Tibial nerve (tissue), 4 donors: ENCODE data around the gene CDCA3. TPM values are rescaled to one million over a fixed set of nuclear protein-coding genes. Genes with fewer than 3 reads are reported as not detected.

ENCODE experiments used
- DNase-seq, 2 donors: peaks; one replicate each; pipeline ENCODE4 v3.0.0-alpha.2; 2019; ENCODE audit warnings: low spot score in 2 of 2
- H3K27ac ChIP-seq, 4 donors: fragments of 200-600 bp; sonication (generic) in 3 of 4; one replicate each; pipeline ENCODE4 v1.5.1; 2017 to 2019; ENCODE audit warnings: mild to moderate bottlenecking in 1 of 4
- H3K27me3 ChIP-seq, 2 donors: fragments of 200-600 bp; sonication (generic) in 1 of 2; one replicate each; pipeline versions ENCODE4 v1.5.1 to v1.6.0; 2017 to 2019
- H3K36me3 ChIP-seq, 3 donors: fragments of 200-600 bp; sonication (generic); one replicate each; pipeline ENCODE4 v1.5.1; 2018 to 2019
- H3K4me1 ChIP-seq, 4 donors: fragments of 200-600 bp; sonication (generic) in 3 of 4; one replicate each; pipeline ENCODE4 v1.5.1; 2017 to 2019
- H3K4me3 ChIP-seq, 4 donors: fragments of 200-600 bp; sonication (generic) in 3 of 4; one replicate each; pipeline ENCODE4 v1.5.1; 2017 to 2019; ENCODE audit warnings: mild to moderate bottlenecking in 1 of 4, moderate library complexity in 1 of 4
- H3K9me3 ChIP-seq, 4 donors: fragments of 200-600 bp; sonication (generic) in 3 of 4; one replicate each; pipeline ENCODE4 v1.5.1; 2017 to 2019
- EP300 ChIP-seq, 2 donors: sonication (generic); formaldehyde crosslinking; IDR thresholded peaks; one replicate each; pipeline ENCODE4 v1.6.1; 2017; ENCODE audit warnings: antibody characterized with exemption in 2 of 2, mild to moderate bottlenecking in 1 of 2
- POLR2A ChIP-seq, 2 donors: fragments of 450-650 bp; IDR thresholded peaks; one replicate each; pipeline ENCODE4 v1.6.1; 2017; ENCODE audit warnings: antibody characterized with exemption in 2 of 2, mild to moderate bottlenecking in 2 of 2, moderate library complexity in 2 of 2
- WGBS, 2 donors: methylation state at CpG; one replicate each; pipeline ENCODE4 v1.1.5; 2018; 5-methylcytosine and 5-hydroxymethylcytosine counted together
- total RNA-seq, 4 donors: library from RNA; depleted of rRNA; stranded (reverse); fragments of >200 nt; gene quantifications; one replicate each; pipeline ENCODE4 v1.1.0, GENCODE V29; 2016
- TF ChIP-seq, protein P1 (sequence below), 5 experiments: fragments of 200-600 bp in 3 of 5; fragments of 450-650 bp in 2 of 5; sonication (generic) in 3 of 5; IDR thresholded peaks; one replicate each; pipeline ENCODE4 v1.5.1; 2016 to 2019; ENCODE audit warnings: antibody characterized with exemption in 5 of 5, mild to moderate bottlenecking in 3 of 5, moderate library complexity in 2 of 5

Gene CDCA3
- total RNA-seq, 4 donors from 2014 or later: 0.21 to 19.4 (median 3.6) TPM

DNA sequence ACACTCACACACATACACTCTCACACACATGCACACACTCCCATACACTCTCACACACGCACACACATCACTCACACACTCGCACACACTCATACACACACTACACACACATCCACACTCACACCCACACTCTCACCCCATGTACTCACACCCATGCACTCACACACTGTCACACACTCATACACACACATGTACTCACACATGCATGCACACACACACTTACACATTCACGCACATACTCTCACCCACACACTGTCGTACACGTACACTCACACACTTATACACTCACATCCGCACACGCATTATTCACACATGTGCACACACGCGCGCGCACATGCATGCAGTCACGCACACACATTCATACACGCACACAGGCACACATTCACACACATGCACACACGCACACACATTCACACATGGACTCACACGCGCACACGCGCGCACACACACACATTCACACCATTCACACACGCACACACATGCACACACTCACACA is 33.4 kb downstream of the CDCA3 start:
- WGBS, 2 donors: 86 to 89% methylated on average over 20 of the region's 20 CpGs
- no peak for DNase-seq

DNA sequence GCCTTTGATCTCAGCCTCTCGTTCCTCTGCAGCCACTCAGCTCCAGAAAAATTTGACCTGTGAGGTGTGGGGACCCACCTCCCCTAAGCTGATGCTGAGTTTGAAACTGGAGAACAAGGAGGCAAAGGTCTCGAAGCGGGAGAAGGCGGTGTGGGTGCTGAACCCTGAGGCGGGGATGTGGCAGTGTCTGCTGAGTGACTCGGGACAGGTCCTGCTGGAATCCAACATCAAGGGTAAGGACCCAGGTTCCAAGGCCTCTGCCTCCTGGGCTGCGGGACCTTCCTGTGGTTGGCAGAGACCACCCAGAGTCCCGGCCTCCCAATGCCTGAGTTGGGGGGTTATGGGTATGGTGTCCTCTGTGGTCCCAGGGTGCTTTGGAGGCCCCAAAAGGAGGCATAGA is 34.0 kb downstream of the CDCA3 start:
- no peaks in the 10 kb centered on the region for H3K36me3 ChIP-seq
- no peaks in the 10 kb centered on the region for H3K9me3 ChIP-seq
- WGBS, 2 donors: 85 to 92% methylated on average over 8 of the region's 8 CpGs
- peaks cover 0 to 13% (median 7%) of the 10 kb centered on the region in 4 donors for H3K4me1 ChIP-seq
- H3K4me3 ChIP-seq: no peak overlapping the region
- DNase-seq: no peak
- H3K27ac ChIP-seq: no peak overlapping the region
- H3K27me3 ChIP-seq: peaks cover 0 to 16% of the 10 kb centered on the region in 2 donors
- TF ChIP-seq, protein P1, sequence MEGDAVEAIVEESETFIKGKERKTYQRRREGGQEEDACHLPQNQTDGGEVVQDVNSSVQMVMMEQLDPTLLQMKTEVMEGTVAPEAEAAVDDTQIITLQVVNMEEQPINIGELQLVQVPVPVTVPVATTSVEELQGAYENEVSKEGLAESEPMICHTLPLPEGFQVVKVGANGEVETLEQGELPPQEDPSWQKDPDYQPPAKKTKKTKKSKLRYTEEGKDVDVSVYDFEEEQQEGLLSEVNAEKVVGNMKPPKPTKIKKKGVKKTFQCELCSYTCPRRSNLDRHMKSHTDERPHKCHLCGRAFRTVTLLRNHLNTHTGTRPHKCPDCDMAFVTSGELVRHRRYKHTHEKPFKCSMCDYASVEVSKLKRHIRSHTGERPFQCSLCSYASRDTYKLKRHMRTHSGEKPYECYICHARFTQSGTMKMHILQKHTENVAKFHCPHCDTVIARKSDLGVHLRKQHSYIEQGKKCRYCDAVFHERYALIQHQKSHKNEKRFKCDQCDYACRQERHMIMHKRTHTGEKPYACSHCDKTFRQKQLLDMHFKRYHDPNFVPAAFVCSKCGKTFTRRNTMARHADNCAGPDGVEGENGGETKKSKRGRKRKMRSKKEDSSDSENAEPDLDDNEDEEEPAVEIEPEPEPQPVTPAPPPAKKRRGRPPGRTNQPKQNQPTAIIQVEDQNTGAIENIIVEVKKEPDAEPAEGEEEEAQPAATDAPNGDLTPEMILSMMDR (IDR thresholded peaks at IDR 0.05): no peak
- no peak for TF ChIP-seq EP300 (IDR thresholded peaks at IDR 0.05)
- TF ChIP-seq POLR2A (IDR thresholded peaks at IDR 0.05): no peak

More for the DNA sequence above, 33.4 kb downstream of the CDCA3 start:
- no peaks in the 10 kb centered on the region for H3K36me3 ChIP-seq
- H3K27me3 ChIP-seq: peaks cover 0 to 22% of the 10 kb centered on the region in 2 donors
- no peak overlapping the region for H3K4me3 ChIP-seq
- peaks cover 0 to 19% (median 10%) of the 10 kb centered on the region in 4 donors for H3K4me1 ChIP-seq
- H3K9me3 ChIP-seq: no peaks in the 10 kb centered on the region
- no peak overlapping the region for H3K27ac ChIP-seq
- TF ChIP-seq, protein P1 (IDR thresholded peaks at IDR 0.05): no peak
- no peak for TF ChIP-seq POLR2A (IDR thresholded peaks at IDR 0.05)
- no peak for TF ChIP-seq EP300 (IDR thresholded peaks at IDR 0.05)

GRCh38 chr12:6816598-6816997 is 34.5 kb downstream of the CDCA3 start:
- Histone ChIP-seq H3K9me3 (no peaks in the 10 kb centered on the region), H3K4me1 (peaks cover 0 to 8% (median 2%) of the 10 kb centered on the region in 4 donors), H3K4me3 (no peak overlapping the region), H3K27ac (no peak overlapping the region), H3K36me3 (no peaks in the 10 kb centered on the region), H3K27me3 (peaks cover 0 to 12% of the 10 kb centered on the region in 2 donors)
- no peak for TF ChIP-seq EP300 (IDR thresholded peaks at IDR 0.05)
- TF ChIP-seq, protein P1 (IDR thresholded peaks at IDR 0.05): no peak
- TF ChIP-seq POLR2A (IDR thresholded peaks at IDR 0.05): no peak
- no peak for DNase-seq
- WGBS, 2 donors: 85 to 86% methylated on average over 3 of the region's 3 CpGs

DNA sequence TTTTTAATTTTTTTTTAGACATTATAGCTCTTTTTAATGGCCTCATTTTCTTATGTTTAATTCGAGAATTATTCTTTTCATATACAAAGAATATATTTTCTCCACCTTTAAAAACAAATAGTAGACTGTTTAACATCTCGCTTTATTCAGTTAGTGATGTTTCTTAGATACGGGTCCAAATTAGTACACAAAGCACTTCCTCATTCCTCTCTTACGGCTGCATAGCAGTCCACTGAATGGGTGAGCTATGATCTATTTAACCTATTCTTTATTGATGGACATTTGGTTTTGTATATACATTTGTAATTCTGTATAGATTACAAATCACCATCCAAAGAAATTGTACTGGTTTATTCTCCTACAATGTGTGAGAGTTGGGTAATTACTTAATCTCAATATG is 37.7 kb downstream of the CDCA3 start:
- Histone ChIP-seq H3K9me3 (no peaks in the 10 kb centered on the region), H3K4me1 (no peaks in the 10 kb centered on the region), H3K36me3 (no peaks in the 10 kb centered on the region), H3K27ac (no peak overlapping the region), H3K4me3 (no peak overlapping the region), H3K27me3 (peaks cover 0 to 9% of the 10 kb centered on the region in 2 donors)
- whole genome bisulfite sequencing, 2 donors: 44 to 46% methylated on average over 4 of the region's 4 CpGs
- TF ChIP-seq EP300 (IDR thresholded peaks at IDR 0.05) (no peak), POLR2A (IDR thresholded peaks at IDR 0.05) (no peak)
- TF ChIP-seq, protein P1 (IDR thresholded peaks at IDR 0.05): no peak
- DNase-seq: no peak

DNA sequence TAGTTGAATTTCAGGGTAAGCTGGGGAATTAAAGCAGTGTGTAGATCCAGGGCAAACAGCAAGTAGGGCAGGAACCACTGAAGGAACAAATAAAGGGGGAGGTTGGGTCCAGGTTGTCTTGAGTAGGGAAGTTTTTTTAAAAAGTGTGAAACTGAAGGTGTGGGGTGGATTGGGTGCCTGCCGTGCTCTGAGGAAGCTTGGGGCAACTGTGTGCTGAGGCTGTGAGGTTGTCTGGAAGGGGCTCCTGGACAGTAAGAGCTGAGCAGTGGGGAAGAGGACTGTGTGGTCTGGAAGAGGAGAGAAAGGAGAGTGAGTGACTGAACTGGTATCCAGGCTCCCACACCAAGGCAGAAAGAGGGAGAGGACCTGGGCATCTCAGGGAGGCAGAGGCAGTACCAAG is 40.3 kb downstream of the CDCA3 start:
- DNase-seq: no peak
- no peak for TF ChIP-seq EP300 (IDR thresholded peaks at IDR 0.05)
- TF ChIP-seq POLR2A (IDR thresholded peaks at IDR 0.05): no peak
- TF ChIP-seq, protein P1 (IDR thresholded peaks at IDR 0.05): no peak
- H3K27me3 ChIP-seq: peaks cover 0 to 9% of the 10 kb centered on the region in 2 donors
- no peaks in the 10 kb centered on the region for H3K9me3 ChIP-seq
- H3K4me1 ChIP-seq: no peaks in the 10 kb centered on the region
- H3K4me3 ChIP-seq: no peak overlapping the region
- H3K36me3 ChIP-seq: no peaks in the 10 kb centered on the region
- no peak overlapping the region for H3K27ac ChIP-seq
- WGBS, 2 donors: 52 to 68% methylated on average over 1 of the region's 1 CpG
